AG20443 (cell line): Measurements from ENCODE around the gene MMGT1.

ENCODE experiments used
- DNase-seq: peaks from one replicate; pipeline ENCODE4 v3.0.0; 2012; ENCODE audit warnings: low spot score, mixed read lengths

The MMGT1 gene

GRCh38 chrX:135973548-135974278 lies at the start of gene MMGT1:
Gene MMGT1, minus strand, starts transcription at chrX:135973988. Its CDS starts 313 bp downstream, at chrX:135973675.
- peak; percentile 94 for DNase-seq

GRCh38 chrX:136021903-136022302 lies 48.1 kb upstream of the MMGT1 start:
- no peak for DNase-seq

GRCh38 chrX:136021160-136021559 lies 47.4 kb upstream of the MMGT1 start:
- DNase-seq = no peak

- DNase-seq = no peak
These were observed 45.4 kb upstream of the MMGT1 start for GRCh38 chrX:136019226-136019625.

GRCh38 chrX:136016881-136017280 lies 43.1 kb upstream of the MMGT1 start:
- DNase-seq = no peak

GRCh38 chrX:136015016-136015415 lies 41.2 kb upstream of the MMGT1 start:
- DNase-seq = no peak

- no peak for DNase-seq
These were observed 14.5 kb upstream of the MMGT1 start for GRCh38 chrX:135988245-135988644.

- no peak for DNase-seq
These were observed 12.2 kb upstream of the MMGT1 start for GRCh38 chrX:135985973-135986310.

GRCh38 chrX:135985157-135985972 lies 11.6 kb upstream of the MMGT1 start, which contains the start of gene SLC9A6:
Gene SLC9A6, plus strand, starts transcription at chrX:135985435. Its CDS starts 224 bp downstream, at chrX:135985659.
- peak; percentile 81 for DNase-seq

GRCh38 chrX:135984791-135985156 lies 11.0 kb upstream of the MMGT1 start:
- no peak for DNase-seq

- DNase-seq = no peak
These were observed 10.5 kb upstream of the MMGT1 start for GRCh38 chrX:135984256-135984655.

- no peak for DNase-seq
These were observed 9.1 kb upstream of the MMGT1 start for GRCh38 chrX:135982860-135983259.

GRCh38 chrX:135981668-135982067 lies 7.9 kb upstream of the MMGT1 start:
- no peak for DNase-seq

- no peak for DNase-seq
These were observed 7.2 kb upstream of the MMGT1 start for GRCh38 chrX:135981010-135981409.

- DNase-seq = no peak
These were observed 3.8 kb upstream of the MMGT1 start for GRCh38 chrX:135977611-135978010.

- no peak for DNase-seq
These were observed 1.6 kb upstream of the MMGT1 start for GRCh38 chrX:135975421-135975820.

- no peak for DNase-seq
These were observed 580 bp upstream of the MMGT1 start for GRCh38 chrX:135974279-135974856.

- peak; percentile 16 for DNase-seq
These were observed 702 bp downstream of the MMGT1 start for GRCh38 chrX:135973025-135973547.

GRCh38 chrX:135951291-135951690 lies 22.5 kb downstream of the MMGT1 start:
- DNase-seq = no peak

GRCh38 chrX:135944486-135944885 lies 29.3 kb downstream of the MMGT1 start:
- no peak for DNase-seq

- peak; percentile 38 for DNase-seq
These were observed 41.9 kb downstream of the MMGT1 start for GRCh38 chrX:135931644-135932487.

GRCh38 chrX:135927897-135928296 lies 45.9 kb downstream of the MMGT1 start:
- no peak for DNase-seq
